HG03571 (cell line): ENCODE measurements around the gene B9D2.
"Not testable (repeated sequence)": the region's sequence is repeated elsewhere in the genome, so short reads cannot be mapped to it uniquely, and the experiment has no call there.

Experiments used
- ATAC-seq: cut with Tn5 transposase; IDR thresholded peaks from one replicate; pipeline ENCODE4 v1.9.1; 2021; ENCODE audit not compliant: unreplicated experiment

Gene B9D2, protein sequence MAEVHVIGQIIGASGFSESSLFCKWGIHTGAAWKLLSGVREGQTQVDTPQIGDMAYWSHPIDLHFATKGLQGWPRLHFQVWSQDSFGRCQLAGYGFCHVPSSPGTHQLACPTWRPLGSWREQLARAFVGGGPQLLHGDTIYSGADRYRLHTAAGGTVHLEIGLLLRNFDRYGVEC

GRCh38 chr19:41363753-41364523 lies at the start of gene B9D2:
TSS of gene B9D2 (minus strand) at chr19:41364149. CDS start at chr19:41363519, 630 bp downstream.
- peak; percentile 70 for ATAC-seq

- ATAC-seq = no peak
Observed at GRCh38 chr19:41412953-41413352, 49.0 kb upstream of the B9D2 start.

DNA sequence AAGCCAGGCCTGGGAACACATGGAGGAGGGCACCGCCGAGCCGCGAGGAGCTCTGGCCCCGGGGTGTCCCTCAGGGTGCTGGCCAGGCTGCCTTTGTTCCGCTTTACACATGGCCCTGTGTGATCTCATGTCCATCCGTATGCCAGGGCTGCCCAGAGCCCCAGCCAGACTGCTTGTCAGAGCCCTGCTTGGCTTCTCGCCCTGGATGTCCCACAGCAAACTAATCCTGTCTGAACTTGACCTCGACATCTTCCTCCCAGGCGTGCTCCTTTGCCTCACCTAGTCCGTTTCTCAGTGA lies 48.0 kb upstream of the B9D2 start:
- no peak for ATAC-seq

GRCh38 chr19:41411100-41411967 lies 47.4 kb upstream of the B9D2 start:
- no peak for ATAC-seq

GRCh38 chr19:41410336-41411054 lies 46.5 kb upstream of the B9D2 start:
- ATAC-seq = no peak

- ATAC-seq = no peak
Observed at GRCh38 chr19:41409288-41409687, 45.3 kb upstream of the B9D2 start.

GRCh38 chr19:41408846-41409245 lies 44.9 kb upstream of the B9D2 start:
- not testable (repeated sequence) for ATAC-seq

- no peak for ATAC-seq
Observed at GRCh38 chr19:41408256-41408655, 44.3 kb upstream of the B9D2 start.

- no peak for ATAC-seq
Observed at GRCh38 chr19:41407271-41407670, 43.3 kb upstream of the B9D2 start.

DNA sequence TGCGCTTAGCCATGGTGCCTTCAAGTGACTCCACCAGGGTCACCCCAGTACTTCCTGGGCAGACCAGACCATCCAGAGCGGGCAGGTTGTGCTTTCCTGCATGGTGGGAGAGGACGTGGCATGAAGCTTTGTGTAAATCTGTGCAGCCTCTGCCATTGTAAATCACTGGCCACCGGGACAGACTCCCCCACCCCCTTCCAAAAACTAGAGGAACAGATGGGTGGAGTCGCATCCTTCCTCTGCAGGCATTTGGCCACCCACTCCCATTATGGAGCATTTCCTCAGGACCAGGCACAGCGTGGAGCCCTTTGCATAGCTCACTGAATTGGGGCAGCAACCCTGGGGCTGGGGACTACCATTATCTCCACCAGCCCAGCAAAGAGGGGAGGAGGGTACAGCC lies 41.8 kb upstream of the B9D2 start:
- no peak for ATAC-seq

- no peak for ATAC-seq
Observed at GRCh38 chr19:41403181-41403970, 39.4 kb upstream of the B9D2 start.

DNA sequence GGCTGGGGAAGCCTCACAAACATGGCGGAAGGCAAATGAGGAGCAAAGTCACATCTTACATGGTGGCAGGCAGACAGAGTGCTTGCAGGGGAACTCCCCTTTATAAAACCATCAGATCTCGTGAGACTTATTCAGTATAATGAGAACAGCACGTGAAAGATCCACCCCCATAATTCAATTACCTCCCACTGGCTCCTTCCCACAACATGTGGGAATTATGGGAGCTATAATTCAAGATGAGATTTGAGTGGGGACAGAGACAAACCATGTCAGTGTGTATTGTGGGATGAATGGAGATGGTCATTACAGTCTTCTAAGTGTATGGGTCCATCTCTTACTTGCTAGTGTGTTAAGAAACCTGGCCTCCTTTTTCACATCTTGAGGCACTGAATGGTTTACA lies 38.1 kb upstream of the B9D2 start:
- no peak for ATAC-seq

DNA sequence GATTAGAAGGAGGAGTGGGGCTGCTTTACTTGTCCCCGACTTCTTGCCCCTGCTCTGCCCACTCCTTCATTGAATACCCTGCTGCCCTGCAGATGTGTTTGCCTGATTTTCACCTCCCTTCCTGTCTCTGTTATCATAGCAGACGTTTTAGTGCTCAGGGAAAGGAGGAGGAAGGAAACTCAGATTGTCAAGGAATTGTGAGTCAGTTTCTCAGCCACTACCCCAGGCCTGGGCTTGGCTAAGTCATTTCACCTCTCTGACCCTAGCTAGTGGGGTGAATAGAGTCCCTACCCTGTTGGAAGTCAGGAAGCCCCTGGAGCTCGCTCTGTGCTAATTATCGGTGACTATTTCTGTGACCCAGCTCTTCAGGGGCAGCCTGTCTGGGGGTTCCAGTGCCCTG lies 37.5 kb upstream of the B9D2 start:
- ATAC-seq = no peak

DNA sequence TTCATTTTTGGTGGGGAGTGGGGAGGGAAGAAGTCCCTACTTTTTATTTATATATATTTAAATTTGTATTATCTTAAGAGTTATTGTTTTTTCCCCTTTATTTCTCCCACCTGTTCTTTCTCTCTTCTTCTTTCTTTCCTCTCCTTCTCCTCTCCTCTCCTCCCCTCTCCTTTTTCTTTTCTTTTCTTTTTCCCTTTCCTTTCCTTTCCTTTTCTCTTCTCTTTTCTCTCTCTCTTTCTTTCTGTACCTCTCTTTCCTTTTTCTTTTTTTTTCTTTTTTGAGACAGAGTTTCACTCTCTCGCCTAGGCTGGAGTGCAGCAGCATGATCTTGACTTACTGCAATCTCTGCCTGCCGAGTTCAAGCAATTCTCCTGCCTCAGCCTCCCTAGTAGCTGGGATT lies 35.6 kb upstream of the B9D2 start:
- no peak for ATAC-seq

DNA sequence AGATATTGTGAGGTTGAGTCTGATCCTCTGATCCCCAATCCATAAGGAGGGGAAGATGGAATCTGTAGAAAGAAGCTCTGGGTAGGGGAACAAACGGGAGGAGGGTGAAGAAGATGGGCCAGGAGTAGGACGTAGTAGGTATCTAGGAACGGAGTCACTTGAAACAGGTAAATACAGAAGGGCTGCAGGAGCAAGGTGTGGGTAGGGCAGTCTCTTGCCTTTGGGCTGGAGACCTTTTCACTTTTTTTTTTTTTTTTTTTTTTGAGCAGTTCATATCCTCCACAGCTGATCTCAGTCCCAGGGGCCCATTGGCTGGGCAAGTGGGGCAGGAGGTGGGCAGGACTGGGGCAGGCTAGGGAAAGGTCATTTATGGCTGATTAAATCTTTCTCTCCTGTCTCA lies 35.1 kb upstream of the B9D2 start:
- no peak for ATAC-seq

DNA sequence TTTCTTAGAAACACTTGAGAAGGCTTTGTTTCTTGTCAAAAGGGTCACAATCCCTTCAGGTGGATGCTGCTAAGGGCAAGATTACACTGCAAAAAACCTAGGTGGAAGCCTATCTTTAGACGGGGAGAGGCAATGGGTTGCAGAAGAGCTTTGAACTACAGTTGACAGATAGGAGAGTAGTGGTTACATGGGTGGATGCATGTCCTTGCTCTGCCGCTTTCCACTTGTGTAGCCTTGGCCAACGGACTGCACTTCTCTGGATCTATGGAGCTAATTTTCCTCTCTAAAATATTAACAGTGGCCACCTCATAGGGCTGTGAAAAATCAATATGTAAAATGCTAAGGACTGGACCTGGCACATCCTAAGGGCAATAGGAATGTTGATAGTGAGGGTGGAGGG lies 34.6 kb upstream of the B9D2 start:
- no peak for ATAC-seq

- ATAC-seq = no peak
Observed at GRCh38 chr19:41398050-41398418, 34.1 kb upstream of the B9D2 start.

DNA sequence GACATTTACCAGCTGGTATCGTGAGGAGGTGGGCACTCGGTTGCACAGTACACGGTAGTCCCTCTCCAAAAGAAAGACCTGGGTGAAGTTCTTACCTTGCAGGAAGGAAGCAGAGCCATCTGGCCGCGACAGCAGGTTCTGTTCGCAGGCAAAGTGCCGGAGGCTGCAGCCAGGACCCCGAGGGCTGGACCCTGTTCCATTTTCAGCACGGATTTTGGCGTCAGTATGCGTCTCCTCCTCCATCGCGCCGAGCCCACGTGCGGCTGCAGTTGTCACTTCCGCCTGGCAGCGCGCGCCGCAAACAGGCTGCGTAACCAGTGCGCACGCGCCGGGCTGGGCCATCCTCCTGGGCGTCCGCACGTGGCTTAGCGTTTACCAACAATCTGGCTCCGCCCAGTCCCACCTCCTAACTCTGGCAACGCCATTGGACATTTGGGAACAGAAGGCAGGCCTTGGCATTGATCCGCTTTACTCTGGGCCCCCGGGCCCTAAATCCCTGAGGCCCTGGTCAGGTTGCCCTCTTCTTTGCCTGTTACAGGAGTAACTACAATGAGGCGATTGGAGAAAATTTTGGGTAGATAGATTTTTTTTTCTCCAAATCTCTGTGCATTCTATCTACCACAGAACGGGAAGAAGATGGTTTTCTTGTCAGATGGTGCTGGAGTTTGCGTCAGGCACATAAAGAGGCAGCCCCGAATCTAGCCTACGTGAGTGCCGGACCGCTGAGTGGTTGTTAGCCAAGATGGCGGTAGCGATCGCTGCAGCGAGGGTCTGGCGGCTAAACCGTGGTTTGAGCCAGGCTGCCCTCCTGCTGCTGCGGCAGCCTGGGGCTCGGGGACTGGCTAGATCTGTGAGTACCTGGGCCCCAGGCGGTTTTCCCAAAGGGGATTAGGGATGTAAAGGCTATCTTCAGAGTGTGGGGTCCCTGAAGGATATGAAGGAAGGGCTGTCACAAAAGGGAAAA lies 33.4 kb upstream of the B9D2 start, which contains the start of the genes BCKDHA and EXOSC5:
TSS of gene BCKDHA (plus strand) at position 733 of the 964 bp plus-strand sequence. CDS start at position 743, 10 bp downstream.
TSS of gene EXOSC5 (minus strand) at position 274 of the 964 bp plus-strand sequence. CDS start at position 243, 31 bp downstream.
- ATAC-seq = peak; percentile 82

DNA sequence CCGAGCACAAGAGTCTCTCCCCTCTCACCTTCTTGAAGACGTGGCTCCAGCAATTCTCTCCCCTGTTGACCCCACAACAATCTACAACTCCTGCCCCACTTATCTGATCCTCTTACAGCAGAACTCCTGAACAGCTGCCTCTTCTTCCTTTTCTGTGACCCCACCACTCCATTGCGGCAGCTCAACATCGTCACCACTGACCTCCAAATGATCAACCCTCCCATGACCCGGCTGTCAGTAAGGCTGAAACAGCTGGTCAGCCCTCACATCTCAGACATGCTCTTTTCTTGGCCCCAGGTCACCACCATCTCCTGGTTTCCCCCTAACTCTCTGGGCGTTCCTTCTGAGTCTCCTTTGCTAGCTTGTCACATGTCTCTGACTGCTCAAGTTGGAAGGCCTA lies 31.4 kb upstream of the B9D2 start:
- no peak for ATAC-seq
